ENCODE measurements around the gene PKN1.
"Not testable (repeated sequence)": the region's sequence is repeated elsewhere in the genome, so short reads cannot be mapped to it uniquely, and the experiment has no call there.

The PKN1 gene

DNA sequence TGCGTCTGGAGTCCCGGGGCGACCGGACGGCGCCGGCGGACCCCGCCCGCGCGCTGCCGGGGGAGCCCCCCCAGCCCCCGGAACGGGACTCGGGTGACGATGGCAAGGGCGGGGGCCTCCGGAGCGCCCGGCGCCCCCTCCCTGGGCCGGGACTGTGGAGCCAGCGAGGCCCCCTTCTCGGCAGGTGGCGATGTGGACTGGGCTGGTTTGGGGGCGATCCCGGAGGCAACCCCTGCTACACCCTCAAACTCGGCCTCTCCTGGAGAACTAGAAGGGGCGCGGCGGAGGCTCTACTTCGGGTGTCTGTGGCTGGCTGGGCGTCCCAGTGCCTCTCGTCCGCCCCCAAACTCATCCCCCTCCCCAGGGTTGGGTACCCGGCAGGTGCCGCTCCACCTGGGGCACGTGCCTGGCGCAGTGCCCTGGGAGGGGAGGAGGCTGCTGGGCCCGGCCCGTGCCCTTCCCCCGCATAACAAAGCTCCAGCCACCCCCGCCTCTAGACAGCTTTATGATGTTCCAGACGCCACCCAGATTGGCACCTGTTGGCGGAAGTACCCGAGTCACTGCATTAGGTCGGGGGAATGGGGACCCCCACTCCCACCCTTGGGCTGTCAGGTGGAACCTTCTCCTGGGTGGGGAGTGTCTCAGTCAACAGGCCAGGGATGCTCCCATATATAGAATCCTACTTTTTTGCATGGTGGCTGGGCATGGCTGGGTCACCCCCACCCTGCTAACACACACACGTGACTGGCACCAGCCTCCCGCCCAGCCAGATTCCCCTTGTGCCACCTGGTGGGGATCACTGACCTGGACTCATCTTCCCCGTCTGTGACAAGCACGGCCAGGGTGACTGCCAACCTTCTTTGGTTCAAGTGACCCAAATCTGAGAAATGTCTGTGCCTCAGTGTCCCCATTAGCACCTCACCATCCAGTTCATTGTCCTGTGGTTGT lies 722 bp downstream of the PKN1 start:
- peak; percentile 66 to 75 for DNase-seq

DNA sequence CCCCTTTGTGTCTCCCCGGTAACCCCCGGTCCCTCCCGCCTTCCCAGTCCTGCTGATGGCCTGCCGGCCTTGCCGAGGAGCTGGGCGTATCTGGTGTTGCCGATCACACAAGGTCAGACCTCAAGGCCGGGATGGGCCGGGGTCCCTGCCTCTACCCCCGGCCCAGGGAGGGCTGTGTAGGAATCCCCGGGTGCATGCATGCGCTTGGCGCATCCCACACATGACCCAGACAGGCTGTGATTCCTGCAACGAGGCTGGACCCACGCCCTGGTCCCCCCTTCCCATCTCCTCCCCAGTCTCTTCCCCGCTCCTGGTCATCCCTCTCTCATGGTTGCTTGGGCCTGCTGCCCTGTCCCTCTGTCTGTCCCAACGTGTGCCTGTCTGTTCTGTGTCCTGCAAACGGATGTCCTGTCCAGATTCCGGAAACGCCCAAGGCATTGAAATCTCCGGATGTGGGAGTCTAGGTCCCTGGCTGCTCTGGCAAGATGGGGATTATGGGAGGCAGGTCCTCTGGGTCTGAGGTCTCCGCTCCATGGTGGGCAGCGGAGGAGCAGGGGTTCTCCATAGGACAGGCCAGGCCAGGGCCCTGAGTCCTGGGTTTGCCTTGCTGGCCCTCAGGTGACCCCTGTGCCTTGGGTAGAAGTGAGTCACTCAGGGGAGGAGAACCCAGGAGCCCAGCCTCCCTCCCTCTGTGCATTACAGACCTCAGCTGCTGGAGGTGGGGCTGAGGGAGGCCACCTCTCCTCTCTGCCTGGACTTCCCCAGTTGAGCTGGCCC lies 1.6 kb downstream of the PKN1 start:
- DNase-seq, result peak in 1 of 2 donors; percentile 39

DNA sequence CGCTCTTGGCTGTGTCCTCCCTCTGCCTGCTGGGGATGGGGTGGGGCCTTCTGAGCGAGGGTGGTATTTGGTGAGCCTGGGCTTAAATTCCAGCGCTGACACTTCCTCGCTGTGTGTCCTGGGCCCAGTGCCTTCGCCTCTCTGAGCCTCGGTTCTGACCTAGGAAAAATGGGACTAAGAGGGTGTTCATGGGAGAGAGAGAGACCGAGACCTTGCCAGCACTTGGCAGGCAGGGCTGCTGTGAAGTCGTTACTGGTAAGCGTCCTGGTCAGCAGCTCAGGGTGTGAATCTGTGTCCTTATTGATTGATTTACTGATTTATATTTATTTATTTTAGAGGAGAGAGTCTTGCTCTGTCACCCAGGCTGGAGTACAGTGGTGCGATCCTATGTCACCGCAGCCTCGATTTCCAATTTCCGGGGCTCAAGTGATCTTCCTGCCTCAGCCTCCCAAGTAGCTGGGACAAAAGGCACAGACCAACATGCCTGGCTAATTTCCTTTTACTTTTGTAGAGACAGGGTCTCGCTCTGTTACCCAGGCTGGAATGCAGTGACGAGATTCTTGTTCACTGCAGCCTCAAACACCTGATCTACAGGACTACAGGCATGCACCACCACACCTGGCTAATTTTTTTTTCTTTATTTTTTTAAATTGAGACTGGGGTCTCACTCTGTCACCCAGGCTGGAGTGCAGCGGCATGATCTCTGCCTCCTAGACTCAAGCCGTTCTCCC lies 2.4 kb downstream of the PKN1 start:
- DNase-seq, result no peak

DNA sequence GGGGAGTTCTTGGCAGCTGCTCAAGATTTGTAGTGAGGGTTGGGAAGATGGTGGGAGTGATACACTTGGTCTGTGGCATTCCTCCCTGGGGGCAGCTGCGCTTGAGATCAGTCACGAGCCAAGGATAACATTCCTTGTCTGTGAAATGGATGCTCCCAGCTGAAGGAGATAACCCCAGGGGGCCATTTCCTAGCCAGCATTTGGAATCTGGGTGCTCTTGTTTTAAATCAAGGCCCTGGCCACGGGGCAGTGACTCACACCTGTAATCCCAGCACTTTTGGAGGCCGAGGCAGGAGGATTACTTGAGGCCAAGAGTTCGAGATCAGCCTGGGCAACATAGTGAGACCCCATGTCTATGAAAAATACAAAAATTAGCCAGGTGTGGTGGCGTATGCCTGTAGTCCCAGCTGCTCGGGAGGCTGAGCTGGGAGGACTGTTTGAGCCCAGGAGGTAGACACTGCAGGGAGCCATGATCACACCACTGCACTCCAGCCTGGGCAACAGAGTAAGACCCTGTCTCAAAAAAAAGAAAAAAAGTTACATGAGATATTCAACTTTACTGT lies 4.6 kb downstream of the PKN1 start:
- DNase-seq, result no peak

DNA sequence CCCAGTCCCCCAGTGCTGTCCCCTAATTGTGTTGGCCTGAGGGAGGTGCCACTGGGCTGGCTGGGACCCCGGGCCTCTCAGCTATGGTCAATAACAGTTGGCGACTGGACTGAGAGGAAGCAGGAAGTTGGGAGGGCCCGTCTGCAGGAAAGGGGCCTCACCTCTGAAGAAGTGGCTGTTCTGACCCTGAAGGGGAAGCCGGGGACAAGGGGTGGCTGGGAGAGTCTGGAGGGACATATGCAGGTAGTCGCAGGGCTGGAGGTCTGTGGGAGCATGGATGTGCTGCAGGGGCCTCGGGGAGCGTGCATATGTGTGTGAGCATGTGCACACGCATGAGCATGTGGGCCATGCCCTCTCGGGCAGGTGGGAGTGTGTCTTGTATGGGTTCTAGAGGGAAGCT lies 5.9 kb downstream of the PKN1 start:
- DNase-seq, result no peak

DNA sequence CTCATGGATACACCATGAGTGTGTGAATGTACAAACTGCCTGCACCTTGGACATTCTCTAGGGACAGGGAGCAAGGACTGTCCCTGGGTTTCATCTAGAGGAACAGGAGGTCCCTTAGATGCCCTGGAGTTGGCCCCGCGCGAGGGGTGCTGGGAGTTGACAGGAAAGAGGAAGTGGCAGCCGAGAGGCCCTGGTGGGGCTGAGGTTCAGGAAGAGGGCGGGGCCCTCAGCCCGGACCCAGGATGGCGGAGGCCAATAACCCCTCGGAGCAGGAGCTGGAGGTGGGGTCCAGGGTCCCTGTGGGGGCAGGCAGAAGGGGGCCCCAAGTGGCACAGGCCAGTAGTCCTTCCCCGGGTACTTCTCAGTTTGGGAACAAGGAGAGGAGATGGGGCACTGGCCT lies 6.9 kb downstream of the PKN1 start:
- peak; percentile 67 to 71 for DNase-seq

DNA sequence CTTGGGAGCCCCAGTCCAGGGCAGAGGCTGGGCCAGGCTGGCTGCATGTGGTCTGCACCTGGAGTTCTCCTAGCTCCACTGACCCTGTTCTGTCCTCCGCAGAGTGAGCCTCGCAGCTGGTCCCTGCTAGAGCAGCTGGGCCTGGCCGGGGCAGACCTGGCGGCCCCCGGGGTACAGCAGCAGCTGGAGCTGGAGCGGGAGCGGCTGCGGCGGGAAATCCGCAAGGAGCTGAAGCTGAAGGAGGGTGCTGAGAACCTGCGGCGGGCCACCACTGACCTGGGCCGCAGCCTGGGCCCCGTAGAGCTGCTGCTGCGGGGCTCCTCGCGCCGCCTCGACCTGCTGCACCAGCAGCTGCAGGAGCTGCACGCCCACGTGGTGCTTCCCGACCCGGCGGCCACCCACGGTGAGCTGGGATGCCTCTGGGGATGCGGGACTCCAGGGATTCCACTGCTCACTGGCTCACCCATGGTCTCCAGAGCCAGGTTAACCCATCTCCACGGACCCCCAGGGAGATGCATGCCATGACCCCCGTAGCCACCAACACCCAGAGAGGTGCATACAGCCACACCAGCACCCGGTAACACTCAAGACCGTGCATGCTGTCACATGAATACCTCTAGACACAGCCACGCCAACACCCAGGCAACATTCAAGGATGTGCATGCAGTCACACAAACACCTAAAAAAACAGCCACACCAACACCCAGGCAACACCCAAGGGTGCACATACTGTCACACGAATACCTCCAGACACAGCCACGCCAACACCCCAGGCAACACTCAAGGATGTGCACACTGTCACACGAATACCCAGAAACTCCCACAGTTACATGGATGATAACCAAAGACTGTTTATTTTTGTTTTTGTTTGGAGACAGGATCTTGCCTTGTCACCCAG lies 8.2 kb downstream of the PKN1 start:
- no peak for DNase-seq

DNA sequence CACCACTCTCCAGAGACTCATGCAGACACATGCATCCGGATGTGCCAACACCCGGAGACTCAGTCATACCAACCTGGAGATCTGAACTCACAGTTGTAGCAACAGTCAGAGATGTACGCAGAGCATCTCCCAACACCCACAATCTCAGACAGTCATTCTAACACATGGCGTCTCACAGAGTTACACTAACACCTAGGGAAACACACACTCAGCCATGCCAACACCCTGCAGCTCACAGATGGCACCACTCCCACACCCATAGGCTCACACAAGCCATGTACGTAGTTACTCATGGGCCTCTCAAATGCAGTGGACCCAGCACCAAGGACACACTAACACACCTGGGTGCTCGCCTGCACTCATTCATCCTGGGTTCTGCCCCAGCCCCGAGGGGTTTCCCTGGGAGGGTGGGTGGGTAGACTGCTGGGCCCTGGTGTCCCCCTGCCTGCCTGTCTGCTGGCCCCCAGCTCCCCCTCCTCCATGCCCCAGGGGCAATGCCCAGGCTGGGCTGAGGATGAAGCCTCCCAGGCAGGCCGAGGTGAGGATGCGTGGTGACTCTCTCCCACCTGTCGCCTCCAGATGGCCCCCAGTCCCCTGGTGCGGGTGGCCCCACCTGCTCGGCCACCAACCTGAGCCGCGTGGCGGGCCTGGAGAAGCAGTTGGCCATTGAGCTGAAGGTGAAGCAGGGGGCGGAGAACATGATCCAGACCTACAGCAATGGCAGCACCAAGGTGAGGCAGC lies 10.0 kb downstream of the PKN1 start:
- no peak for DNase-seq

DNA sequence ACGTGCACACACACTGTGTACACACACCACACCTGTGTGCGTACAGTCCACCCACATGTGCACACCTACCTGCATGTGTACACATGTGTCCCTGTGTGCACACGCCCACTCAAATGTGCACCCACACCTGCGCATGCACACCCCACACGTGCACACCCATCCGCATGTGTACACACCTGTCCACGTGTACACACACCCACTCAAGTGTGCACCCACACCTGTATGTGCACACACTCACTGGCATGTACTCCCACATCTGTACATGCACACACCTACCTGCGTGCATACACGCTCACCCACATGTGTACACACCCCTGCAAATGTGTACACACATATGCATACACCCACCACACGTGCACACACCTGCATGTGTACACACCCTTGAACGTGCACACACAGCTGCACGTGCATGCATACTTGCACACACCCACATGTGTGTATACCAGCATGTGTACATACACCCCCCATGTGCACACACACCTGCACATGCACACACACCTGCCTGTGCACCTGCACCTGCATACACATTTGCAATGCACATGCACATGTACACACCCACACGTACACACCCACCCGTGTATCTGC lies 10.6 kb downstream of the PKN1 start:
- DNase-seq, result no peak

DNA sequence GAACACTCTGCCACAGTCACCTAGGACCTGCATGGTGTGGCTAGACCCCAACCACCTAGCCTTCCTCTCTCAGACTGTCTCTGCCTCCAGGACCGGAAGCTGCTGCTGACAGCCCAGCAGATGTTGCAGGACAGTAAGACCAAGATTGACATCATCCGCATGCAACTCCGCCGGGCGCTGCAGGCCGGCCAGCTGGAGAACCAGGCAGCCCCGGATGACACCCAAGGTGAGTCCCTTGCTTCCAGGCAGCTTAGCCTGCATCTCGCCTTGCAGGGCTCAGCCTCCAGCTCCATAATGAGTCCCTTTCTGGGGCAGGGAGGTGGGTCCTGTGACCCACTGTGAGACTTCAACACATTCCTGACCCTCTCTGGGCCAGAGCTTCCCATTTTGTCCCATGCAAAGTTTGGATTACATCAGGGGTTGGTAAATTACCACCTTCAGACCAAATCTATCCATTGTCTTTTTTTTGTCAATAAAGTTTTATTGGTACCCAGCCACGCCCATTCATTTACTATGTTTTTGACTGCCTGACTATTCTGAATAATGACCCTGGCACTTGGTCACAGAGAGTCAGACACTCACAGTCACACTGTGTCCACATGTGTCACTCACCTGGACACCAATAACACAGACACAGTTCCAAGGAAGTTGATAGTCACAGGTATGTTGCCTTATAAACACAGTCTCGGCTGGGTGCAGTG lies 13.4 kb downstream of the PKN1 start:
- no peak for DNase-seq

DNA sequence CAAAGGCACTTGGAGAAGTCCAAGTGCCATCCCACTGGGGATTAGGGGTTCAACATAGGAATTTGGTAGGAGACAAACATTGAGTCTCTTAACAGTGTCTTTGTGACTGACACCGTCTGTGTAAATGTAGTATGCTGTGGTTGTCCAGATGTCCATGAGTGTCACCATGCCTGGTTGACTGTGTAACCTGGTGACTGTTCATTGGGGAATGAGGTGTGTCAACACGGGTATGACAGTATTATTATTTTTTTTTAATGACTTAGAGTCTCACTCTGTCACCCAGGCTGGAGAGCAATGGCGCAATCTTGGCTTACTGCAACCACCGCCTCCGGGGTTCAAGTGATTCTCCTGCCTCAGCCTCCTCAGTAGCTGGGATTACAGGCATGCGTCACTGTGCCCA lies 16.2 kb downstream of the PKN1 start:
- DNase-seq, result no peak

DNA sequence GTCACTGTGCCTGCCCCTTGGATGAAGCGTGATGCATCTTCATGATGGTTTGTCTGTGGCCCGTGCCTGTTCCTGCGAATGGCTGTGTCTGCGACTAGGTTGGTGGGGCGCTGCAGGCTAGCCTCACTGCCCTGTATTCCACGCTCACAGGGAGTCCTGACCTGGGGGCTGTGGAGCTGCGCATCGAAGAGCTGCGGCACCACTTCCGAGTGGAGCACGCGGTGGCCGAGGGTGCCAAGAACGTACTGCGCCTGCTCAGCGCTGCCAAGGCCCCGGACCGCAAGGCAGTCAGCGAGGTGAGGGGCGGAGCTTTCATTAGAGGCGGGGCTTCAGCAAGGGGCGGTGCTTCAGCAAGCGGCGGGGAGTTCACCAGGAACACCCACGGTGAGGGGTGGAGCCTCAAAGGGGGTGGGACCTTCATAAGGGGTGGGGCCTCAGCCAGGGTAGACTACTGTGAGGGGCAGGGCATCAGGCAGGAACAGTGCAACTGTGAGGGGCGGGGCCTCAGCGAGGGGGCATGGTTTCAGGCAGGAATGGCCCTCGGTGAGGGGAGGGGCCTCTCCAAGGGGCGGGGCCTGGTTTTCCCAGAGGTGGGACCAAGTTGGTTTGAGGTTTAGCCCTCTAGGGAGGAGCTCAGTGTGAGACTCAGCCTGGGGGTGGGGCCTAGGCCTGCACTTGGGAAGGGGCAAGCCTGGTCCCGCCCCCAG lies 17.2 kb downstream of the PKN1 start:
- DNase-seq, result peak; percentile 41

DNA sequence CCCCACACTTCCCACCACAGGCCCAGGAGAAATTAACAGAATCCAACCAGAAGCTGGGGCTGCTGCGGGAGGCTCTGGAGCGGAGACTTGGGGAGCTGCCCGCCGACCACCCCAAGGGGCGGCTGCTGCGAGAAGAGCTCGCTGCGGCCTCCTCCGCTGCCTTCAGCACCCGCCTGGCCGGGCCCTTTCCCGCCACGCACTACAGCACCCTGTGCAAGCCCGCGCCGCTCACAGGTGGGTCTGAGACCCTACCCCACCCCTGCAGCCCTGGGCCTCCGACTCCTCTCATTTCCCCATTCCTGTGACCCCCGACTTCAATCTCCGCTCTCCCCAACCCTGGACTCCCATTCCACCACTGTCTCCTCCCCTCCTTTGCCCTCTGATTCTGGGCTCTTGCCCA lies 17.8 kb downstream of the PKN1 start:
- no peak for DNase-seq

DNA sequence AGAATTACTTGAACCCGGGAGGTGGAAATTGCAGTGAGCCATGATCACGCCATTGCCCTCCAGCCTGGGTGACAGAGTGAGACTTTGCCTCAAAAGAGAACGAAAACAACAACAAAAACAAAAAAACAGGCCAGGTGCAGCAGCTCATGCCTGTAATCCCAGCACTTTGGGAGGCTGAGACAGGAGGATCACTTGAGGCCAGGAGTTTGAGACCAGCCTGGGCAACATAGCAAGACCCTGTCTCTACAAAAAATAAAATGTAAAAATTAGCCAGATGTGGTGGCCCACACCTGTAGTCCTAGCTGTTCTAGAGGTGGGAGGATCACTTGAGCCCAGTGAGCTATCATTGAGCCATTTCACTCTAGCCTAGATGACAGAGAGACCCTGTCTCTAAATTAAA lies 19.2 kb downstream of the PKN1 start:
- DNase-seq, result not testable (repeated sequence)

DNA sequence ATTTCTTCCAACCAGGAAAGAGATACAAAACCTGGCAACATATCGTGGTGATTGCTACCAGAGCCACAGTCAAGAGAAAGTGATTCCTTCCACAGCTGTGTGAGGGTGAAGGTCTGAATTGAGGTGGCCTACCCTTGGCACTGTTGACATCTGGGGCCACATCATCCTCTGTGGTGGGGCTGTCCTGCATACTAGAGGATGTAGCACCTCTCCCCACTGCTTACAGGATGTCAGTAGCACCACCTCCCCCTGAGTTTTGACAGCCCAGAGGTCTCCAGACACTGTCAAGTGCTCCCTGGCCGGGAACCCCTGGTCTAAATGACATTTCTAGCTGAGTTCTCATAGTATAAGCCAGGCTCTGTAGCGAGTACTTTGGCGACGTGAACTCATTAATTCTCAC lies 26.6 kb downstream of the PKN1 start:
- DNase-seq, result no peak

DNA sequence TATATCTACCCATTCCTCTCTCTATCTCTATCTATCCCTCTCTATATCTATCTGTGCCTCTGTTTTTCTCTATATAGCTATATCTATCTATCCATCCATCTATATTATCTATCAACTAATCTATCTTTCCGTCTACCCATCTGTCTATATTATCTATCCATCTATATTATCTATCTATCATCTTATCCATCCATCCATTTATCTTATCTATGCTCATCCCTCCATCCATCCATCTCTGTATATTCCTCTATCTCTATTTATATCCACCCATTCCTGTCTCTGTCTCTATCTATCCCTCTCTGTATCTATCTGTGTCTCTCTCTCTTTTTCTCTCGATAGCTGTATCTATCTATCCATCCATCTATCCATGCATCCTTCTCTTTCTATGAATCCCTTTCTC lies 27.8 kb downstream of the PKN1 start:
- DNase-seq, result no peak

DNA sequence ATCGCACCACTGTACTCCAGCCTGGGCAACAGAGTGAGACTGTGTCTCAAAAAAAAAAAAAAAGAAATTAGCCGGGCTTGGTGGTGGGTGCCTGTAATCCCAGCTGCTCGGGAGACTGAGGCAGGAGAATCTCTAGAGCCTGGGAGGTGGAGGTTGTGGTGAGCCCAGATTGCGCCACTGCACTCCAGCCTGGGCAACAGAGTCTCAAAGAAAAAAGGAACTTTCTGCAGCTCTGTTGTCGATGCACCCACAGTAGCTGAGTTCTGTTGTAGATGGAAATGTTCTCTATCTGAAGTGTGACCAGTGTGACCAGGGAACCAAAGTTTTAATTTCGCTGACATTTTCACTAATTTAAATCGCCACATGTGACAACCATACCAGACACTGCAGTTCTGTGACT lies 29.3 kb downstream of the PKN1 start:
- DNase-seq, result not testable (repeated sequence)

DNA sequence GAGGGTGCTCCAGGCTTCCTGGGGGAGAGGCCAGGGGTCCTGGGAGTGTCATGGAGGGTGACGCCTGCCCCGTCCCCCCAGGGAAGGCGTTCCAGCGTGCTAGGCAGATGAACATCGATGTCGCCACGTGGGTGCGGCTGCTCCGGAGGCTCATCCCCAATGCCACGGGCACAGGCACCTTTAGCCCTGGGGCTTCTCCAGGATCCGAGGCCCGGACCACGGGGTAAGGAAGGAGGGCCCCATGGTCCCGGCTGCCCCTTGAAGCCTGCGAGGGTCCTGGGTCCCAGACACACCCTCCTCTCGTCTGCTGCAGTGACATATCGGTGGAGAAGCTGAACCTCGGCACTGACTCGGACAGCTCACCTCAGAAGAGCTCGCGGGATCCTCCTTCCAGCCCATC lies 30.6 kb downstream of the PKN1 start:
- no peak for DNase-seq

DNA sequence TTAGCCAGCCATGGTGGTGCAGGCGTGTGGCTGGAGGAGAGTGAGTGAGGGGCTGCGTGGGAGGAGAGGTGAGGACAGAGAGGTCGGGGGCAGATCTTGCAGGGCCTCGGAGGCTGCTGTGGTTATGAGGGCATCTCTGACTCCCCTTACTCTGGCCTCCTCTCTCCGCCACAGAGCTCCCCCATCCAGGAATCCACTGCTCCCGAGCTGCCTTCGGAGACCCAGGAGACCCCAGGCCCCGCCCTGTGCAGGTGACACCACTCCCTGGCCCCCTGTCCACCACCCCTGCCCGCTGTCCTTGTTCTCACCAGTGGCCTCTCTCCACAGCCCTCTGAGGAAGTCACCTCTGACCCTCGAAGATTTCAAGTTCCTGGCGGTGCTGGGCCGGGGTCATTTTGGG lies 34.3 kb downstream of the PKN1 start:
- DNase-seq, result no peak

DNA sequence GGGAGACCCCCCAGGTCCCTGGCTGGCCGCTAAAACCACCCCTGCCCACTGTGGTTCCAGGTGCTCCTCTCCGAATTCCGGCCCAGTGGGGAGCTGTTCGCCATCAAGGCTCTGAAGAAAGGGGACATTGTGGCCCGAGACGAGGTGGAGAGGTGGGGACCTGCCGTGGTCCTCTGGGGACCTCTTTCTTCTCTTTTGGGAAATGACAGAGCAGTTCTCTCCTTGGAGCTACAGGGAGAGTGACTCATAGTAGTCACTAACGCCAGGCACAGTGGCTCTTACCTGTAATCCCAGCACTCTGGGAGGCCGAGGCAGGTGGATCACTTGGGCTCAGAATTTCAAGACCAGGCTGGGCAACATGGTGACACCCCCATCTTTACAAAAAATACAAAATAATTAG lies 34.7 kb downstream of the PKN1 start:
- DNase-seq, result no peak
